Astrocyte of the cerebellum (primary cell): ENCODE data around the gene TCEANC2.
A peak's percentile ranks its signal among the peaks of the same experiment; 100 is the strongest.
"Not testable (repeated sequence)": the region's sequence is repeated elsewhere in the genome, so short reads cannot be mapped to it uniquely, and the experiment has no call there.

Experiments
- DNase-seq: peaks from one replicate; pipeline ENCODE4 v3.0.0-alpha.2; 2011; ENCODE audit warnings: low read depth
- H3K4me3 ChIP-seq: 2 replicates; pipeline ENCODE4 v1.5.1; 2011; ENCODE audit warnings: mild to moderate bottlenecking, low read depth, low read length, moderate library complexity
- CTCF ChIP-seq: IDR thresholded peaks from 2 replicates; pipeline ENCODE4 v1.5.1; 2012; ENCODE audit warnings: low read length, low read depth, moderate library complexity, mild to moderate bottlenecking; ENCODE audit errors: missing control alignments
- in situ Hi-C: cut with HindIII; loops from 2 replicates; pipeline ENCODE4 v1.10.0; 2017; ENCODE audit warnings: low sequenced_read_pairs

Gene TCEANC2

GRCh38 chr1:54052934-54053744, at the start of gene TCEANC2, which contains the start of gene TMEM59:
Gene TCEANC2 (plus strand): TSS chr1:54053608. CDS start chr1:54054423, 815 bp downstream.
Gene TMEM59 (minus strand): TSS chr1:54053204. CDS start chr1:54053188, 16 bp downstream.
- peak; percentile 98 for DNase-seq
- TF ChIP-seq CTCF: no peak
- in situ Hi-C loops: no loop called here
- peak within 1 kb of the TSS; percentile 67 for H3K4me3 ChIP-seq

- H3K4me3 ChIP-seq, DNase-seq, in situ Hi-C loops: not testable (repeated sequence)
These were observed 49.5 kb upstream of the TCEANC2 start for GRCh38 chr1:54003750-54004480.

DNA sequence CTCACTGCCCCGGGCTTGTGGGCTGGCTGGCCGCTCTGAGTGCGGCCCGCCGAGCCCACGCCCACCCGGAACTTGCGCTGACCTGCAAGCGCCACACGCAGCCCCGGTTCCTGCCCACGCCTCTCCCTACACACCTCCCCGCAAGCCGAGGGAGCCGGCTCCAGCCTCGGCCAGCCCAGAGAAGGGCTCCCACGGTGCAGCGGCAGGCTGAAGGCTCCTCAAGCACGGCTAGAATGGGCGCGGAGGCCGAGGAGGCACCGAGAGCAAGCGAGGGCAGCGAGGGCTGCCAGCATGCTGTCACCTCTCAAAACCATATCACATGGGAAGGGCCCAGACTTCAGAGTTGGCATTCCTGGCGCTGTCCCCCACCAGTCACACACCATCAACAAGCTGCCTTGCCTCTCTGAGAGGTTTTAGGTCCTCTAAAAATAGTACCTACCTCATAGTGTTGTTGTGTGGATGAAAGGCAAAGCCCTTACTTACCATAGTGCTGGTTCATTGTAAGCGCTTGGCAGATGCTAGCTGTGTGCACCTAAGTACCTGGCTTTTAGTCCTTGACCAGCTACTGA, 48.8 kb upstream of the TCEANC2 start:
- DNase-seq: no peak
- H3K4me3 ChIP-seq: no peak overlapping the region
- in situ Hi-C loops: no loop called here
- TF ChIP-seq CTCF: no peak

GRCh38 chr1:54006508-54006907, 46.9 kb upstream of the TCEANC2 start:
- TF ChIP-seq CTCF: no peak

GRCh38 chr1:54007613-54008012, 45.8 kb upstream of the TCEANC2 start:
- in situ Hi-C loops: no loop called here
- no peak overlapping the region for H3K4me3 ChIP-seq
- TF ChIP-seq CTCF: no peak
- no peak for DNase-seq

More at GRCh38 chr1:54006508-54006907, 46.9 kb upstream of the TCEANC2 start:
- no peak overlapping the region for H3K4me3 ChIP-seq
- in situ Hi-C loops: no loop called here
- DNase-seq: no peak

- TF ChIP-seq CTCF: no peak
- no peak for DNase-seq
- no peak overlapping the region for H3K4me3 ChIP-seq
- in situ Hi-C loops: no loop called here
These were observed 44.5 kb upstream of the TCEANC2 start for GRCh38 chr1:54008876-54009275.
